GM12801 (cell line): ENCODE results near the gene TGM2.

ENCODE experiments used
- TF ChIP-seq, protein P1 (sequence below): IDR thresholded peaks from one replicate; pipeline ENCODE4 v1.5.1; 2011; ENCODE audit warnings: control low read depth; ENCODE audit not compliant: insufficient read length; ENCODE audit errors: extremely low read depth

The TGM2 gene

DNA sequence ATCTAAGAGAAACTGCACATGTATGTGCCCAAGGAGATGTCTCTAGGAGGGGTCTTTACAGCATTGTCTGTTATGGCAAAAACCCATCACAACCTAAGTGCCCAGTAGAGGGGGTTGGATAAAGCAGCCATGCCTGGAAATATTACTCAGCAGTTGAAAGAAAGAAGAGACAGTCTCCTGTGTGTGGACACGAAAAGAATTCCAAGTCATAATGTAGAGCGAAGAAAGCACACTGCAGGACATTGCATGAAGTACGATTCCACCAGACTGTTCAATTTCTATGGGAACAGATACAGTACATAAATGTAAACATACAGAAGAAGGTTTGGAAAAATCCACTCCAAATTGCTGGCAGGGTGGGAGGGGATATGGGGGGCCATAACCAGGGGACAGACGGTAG is 7.3 kb upstream of the TGM2 start:
- TF ChIP-seq, protein P1, sequence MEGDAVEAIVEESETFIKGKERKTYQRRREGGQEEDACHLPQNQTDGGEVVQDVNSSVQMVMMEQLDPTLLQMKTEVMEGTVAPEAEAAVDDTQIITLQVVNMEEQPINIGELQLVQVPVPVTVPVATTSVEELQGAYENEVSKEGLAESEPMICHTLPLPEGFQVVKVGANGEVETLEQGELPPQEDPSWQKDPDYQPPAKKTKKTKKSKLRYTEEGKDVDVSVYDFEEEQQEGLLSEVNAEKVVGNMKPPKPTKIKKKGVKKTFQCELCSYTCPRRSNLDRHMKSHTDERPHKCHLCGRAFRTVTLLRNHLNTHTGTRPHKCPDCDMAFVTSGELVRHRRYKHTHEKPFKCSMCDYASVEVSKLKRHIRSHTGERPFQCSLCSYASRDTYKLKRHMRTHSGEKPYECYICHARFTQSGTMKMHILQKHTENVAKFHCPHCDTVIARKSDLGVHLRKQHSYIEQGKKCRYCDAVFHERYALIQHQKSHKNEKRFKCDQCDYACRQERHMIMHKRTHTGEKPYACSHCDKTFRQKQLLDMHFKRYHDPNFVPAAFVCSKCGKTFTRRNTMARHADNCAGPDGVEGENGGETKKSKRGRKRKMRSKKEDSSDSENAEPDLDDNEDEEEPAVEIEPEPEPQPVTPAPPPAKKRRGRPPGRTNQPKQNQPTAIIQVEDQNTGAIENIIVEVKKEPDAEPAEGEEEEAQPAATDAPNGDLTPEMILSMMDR, result no peak

DNA sequence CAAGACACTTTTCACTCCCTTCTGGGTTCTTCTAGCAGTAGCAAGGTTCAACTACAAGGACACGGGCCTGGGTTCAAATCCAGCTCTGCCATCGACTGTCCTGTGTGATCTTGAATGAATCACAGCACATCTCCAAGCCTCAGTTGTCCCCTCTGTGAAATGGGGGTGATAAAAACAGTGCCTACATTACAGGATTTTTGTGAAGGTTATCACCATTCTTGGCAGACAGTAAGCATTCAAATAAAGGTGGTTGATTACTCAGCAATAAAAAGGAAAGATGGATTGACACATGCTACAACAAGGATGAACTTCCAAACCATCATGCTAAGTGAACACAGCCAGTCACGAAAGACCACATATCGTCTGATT is 6.6 kb upstream of the TGM2 start:
- TF ChIP-seq, protein P1, result no peak

DNA sequence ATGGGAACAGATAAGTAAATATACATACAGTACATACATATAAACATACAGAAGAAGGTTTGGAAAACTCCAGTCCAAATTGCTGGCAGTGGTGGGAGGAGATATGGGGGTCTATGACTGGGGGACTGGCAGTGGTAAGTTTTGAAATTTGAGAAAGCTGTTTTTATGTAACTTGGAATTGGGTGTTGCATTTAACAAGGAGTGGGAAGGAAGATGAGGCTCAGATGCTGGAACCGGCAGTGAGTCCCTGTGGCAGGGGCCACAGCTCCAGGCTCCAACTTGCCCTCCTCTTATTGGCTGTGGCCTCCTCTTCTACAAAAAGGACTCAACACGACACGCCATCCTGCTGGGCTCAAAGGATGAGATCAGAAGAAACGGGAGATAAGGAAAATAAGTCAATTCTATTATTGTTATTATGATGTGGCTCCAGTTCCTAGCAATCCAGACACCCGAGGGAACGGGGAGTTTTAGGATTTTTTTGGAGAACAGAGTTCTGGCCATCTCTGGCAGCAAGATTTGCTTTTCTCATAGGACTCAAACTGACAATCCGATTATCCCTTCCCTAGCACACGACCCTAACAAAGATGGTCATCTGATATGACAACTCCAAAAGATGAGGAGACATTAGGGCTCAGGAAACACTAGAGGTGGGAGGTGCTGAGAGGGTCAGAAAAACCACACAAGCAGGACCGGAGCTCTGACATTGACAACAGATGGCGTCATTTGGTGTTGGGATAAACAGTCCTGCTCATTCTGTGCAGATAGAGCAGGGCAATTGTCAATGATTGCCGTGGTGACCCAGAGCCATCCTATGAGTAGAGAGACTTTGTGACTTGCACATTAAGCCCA is 6.0 kb upstream of the TGM2 start:
- TF ChIP-seq, protein P1, result no peak

DNA sequence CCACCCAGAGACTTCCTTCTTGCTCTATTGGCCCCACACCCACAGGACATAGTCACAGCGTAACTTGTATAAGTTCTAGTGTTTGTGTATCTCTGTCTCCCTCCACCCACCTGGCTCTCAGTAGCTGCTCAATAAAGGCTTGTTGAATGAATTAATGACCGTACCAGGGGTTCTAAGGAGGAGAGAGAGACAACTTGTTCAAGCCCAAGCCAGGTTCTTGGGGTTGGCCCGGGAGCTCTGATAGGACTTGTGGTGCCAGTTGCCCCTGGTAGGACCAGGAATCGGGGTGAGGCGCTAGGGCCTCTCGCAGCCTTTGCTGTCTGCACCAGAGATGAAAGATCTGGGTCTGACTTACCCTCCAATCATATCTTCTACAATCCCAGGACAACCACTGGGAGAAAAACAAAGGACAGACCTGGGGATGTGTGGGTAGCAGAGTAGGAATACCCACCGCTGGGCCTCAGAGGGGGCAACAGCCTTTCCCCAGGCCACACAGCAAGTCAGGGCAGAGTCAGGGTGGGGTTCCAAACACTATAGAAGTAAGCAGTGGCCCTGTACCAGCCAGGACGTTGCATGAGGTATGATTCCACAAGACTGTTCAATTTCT is 5.3 kb upstream of the TGM2 start:
- TF ChIP-seq, protein P1, result no peak

DNA sequence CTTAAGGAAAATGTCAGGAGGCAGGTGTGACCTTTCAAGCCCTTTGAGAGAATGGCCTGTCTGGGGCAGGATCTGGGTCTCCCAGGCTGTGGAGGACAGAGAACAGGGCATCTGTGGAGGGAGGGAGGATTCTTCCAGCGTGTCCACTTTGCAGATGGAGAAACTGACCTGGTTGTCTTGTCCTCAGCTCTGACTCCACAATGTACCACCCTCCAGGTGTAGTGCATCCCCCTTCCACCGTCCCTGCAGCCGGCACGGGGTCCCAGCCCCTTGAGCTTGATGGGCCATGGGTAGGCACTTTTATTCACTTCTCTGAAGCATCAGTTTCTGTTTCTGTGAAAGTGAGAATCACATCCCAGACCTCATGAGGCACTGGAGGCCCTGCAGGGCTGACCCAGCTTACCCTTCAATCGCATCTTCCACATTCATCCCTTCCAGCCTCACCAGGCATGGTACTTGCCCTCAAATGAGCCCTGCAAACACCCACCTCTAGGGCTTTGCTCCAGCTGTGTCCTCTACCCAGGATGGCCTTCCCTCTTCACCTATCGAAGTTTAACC is 4.6 kb upstream of the TGM2 start:
- TF ChIP-seq, protein P1, result no peak

DNA sequence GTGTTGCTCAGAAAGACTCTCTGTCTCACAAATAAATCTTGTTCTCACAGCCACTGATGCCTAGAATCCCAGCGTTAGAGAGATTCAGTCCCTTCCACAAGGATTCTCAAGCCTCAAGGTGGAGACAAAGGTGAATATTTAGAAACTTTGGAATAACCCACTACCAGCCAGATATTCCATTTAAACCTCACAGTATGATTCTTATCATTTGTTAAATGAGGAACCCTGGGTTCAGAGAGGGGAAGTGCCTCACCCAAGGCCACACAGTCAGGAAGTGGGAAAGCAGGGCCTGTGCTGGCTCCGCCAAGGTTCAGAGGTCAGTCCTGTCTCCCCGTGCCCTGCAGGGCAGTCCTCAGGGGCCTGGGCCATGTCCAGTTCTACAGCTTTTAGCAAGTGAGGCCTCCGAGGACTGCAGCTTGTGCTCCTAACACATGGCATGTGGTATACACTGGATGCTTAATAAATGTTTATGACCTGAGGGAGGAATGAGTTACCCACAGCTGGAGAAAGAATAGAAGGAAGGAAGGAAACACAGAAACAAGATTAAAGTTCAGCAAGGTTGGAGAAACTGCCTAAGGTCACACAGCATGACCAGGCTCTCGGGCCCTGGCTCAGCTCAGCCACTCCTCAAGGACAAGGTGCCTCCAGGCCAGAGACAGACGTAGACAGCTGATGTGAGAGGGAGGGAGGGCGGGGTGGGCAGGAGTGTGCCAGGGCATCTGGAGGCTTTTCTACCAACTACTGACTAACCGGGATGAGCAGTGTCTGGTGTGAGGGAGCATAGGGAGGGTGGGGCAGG is 3.9 kb upstream of the TGM2 start:
- TF ChIP-seq, protein P1, result no peak
